ENCODE data around the gene KCNQ1OT1.

- TF ChIP-seq USF2 (IDR thresholded peaks at IDR 0.05; ENCODE audit: low read depth, low read length): no peak
- TF ChIP-seq FOS (IDR thresholded peaks at IDR 0.05; ENCODE audit: low read depth, low read length): no peak
Observed at GRCh38 chr11:2726964-2727363, 27.2 kb upstream of the KCNQ1OT1 start.
